Esophagus squamous epithelium (tissue), 4 donors: ENCODE data around the gene CFAP77.

Source experiments
- CTCF ChIP-seq, 6 experiments: fragments of 450-650 bp in 4 of 6; fragments of 200-600 bp in 2 of 6; sonication (generic) in 2 of 6; IDR thresholded peaks; one replicate each; pipeline ENCODE4 v1.5.1; 2016 to 2019; ENCODE audit warnings: antibody characterized with exemption in 6 of 6, mild to moderate bottlenecking in 4 of 6, moderate library complexity in 4 of 6
- POLR2A ChIP-seq, 4 donors: fragments of 450-650 bp; IDR thresholded peaks; one replicate each; pipeline ENCODE4 v1.6.1; 2017; ENCODE audit warnings: antibody characterized with exemption in 4 of 4, mild to moderate bottlenecking in 4 of 4, moderate library complexity in 3 of 4

GRCh38 chr9:132443951-132444607 is 34.1 kb downstream of the CFAP77 start:
- TF ChIP-seq POLR2A (IDR thresholded peaks at IDR 0.05): no peak
- no peak for TF ChIP-seq CTCF (IDR thresholded peaks at IDR 0.05)
